H9 (cell line): ENCODE results near the gene DSTN. TPM values are rescaled to one million over a fixed set of nuclear protein-coding genes. Genes with fewer than 3 reads are reported as not detected.

Experiments used
- DNase-seq: peaks from one replicate; pipeline ENCODE4 v3.0.0-alpha.2; 2017
- H2AFZ ChIP-seq: one replicate; pipeline ENCODE4 v1.6.1; 2013; ENCODE audit warnings: mild to moderate bottlenecking, low read length, control low read depth, moderate library complexity
- H2AK5ac ChIP-seq: 2 replicates; pipeline ENCODE4 v1.6.1; 2013; ENCODE audit warnings: low read length, control low read depth, mixed read lengths; ENCODE audit not compliant: insufficient read length
- H2BK120ac ChIP-seq: one replicate; pipeline ENCODE4 v1.6.1; 2013; ENCODE audit warnings: low read depth, mild to moderate bottlenecking, low read length, control low read depth, inconsistent platforms; ENCODE audit not compliant: poor library complexity, severe bottlenecking
- H2BK12ac ChIP-seq: 2 replicates; pipeline ENCODE4 v1.6.1; 2013; ENCODE audit warnings: low read length, control low read depth, mixed read lengths, low read depth; ENCODE audit not compliant: insufficient read length
- H2BK15ac ChIP-seq: 2 replicates; pipeline ENCODE4 v1.6.1; 2013; ENCODE audit warnings: low read depth, low read length, control low read depth
- H2BK20ac ChIP-seq: one replicate; pipeline ENCODE4 v1.6.1; 2013; ENCODE audit warnings: low read depth, mild to moderate bottlenecking, low read length, control low read depth, inconsistent platforms; ENCODE audit not compliant: poor library complexity, severe bottlenecking
- H2BK5ac ChIP-seq: 2 replicates; pipeline ENCODE4 v1.6.1; 2013; ENCODE audit warnings: low read length, control low read depth, mixed read lengths; ENCODE audit not compliant: insufficient read length
- H3K14ac ChIP-seq: 2 replicates; pipeline ENCODE4 v1.6.1; 2013; ENCODE audit warnings: low read length, control low read depth; ENCODE audit not compliant: insufficient read depth
- H3K18ac ChIP-seq: 2 replicates; pipeline ENCODE4 v1.6.1; 2013; ENCODE audit warnings: low read depth, mild to moderate bottlenecking, mixed read lengths, low read length, control low read depth; ENCODE audit not compliant: insufficient read length
- H3K23ac ChIP-seq: 2 replicates; pipeline ENCODE4 v1.6.1; 2013; ENCODE audit warnings: low read length, control low read depth, mixed read lengths, low read depth; ENCODE audit not compliant: insufficient read length
- H3K23me2 ChIP-seq: 2 replicates; pipeline ENCODE4 v1.6.1; 2013; ENCODE audit warnings: low read depth, mild to moderate bottlenecking, mixed read lengths, low read length, control low read depth; ENCODE audit not compliant: insufficient read length, poor library complexity, severe bottlenecking
- H3K27ac ChIP-seq: 2 replicates; pipeline ENCODE4 v1.5.1; 2013; ENCODE audit warnings: low read length, control low read depth, mixed read lengths, low read depth; ENCODE audit not compliant: insufficient read length
- H3K27me3 ChIP-seq: 2 replicates; pipeline ENCODE4 v1.6.1; 2013; ENCODE audit warnings: low read length, control low read depth, inconsistent platforms; ENCODE audit not compliant: insufficient read depth
- H3K4ac ChIP-seq: 2 replicates; pipeline ENCODE4 v1.6.1; 2013; ENCODE audit warnings: low read depth, mild to moderate bottlenecking, control low read depth, inconsistent platforms, low read length, moderate library complexity
- H3K4me1 ChIP-seq: 2 replicates; pipeline ENCODE4 v1.6.1; 2013; ENCODE audit warnings: low read length, control low read depth, inconsistent platforms; ENCODE audit not compliant: insufficient read depth
- H3K4me2 ChIP-seq: 2 replicates; pipeline ENCODE4 v1.6.1; 2013; ENCODE audit warnings: low read length, control low read depth, mixed read lengths; ENCODE audit not compliant: insufficient read length, insufficient read depth
- H3K56ac ChIP-seq: 2 replicates; pipeline ENCODE4 v1.6.1; 2013; ENCODE audit warnings: low read depth, mild to moderate bottlenecking, mixed read lengths, low read length, control low read depth; ENCODE audit not compliant: insufficient read length
- H3K79me1 ChIP-seq: 2 replicates; pipeline ENCODE4 v1.6.1; 2013; ENCODE audit warnings: low read depth, mild to moderate bottlenecking, moderate library complexity, low read length, control low read depth, inconsistent platforms; ENCODE audit not compliant: insufficient read depth, poor library complexity, severe bottlenecking
- H3K79me2 ChIP-seq: 2 replicates; pipeline ENCODE4 v1.6.1; 2013; ENCODE audit warnings: low read length, control low read depth, inconsistent platforms; ENCODE audit not compliant: insufficient read depth
- H3K9ac ChIP-seq: 2 replicates; pipeline ENCODE4 v1.6.1; 2013; ENCODE audit warnings: low read length, control low read depth, mixed read lengths; ENCODE audit not compliant: insufficient read length; ENCODE audit errors: extremely low read depth
- H3K9me3 ChIP-seq: one replicate; pipeline ENCODE4 v1.6.1; 2013; ENCODE audit warnings: low read depth, low read length, inconsistent platforms; ENCODE audit not compliant: control insufficient read depth
- H3T11ph ChIP-seq: one replicate; pipeline ENCODE4 v1.6.1; 2013; ENCODE audit warnings: mild to moderate bottlenecking, low read length, control low read depth, inconsistent platforms
- H4K20me1 ChIP-seq: one replicate; pipeline ENCODE4 v1.6.1; 2013; ENCODE audit not compliant: control insufficient read depth, insufficient read length, insufficient read depth
- H4K5ac ChIP-seq: 2 replicates; pipeline ENCODE4 v1.6.1; 2013; ENCODE audit warnings: low read depth, mild to moderate bottlenecking, mixed read lengths, low read length, control low read depth; ENCODE audit not compliant: insufficient read length
- H4K8ac ChIP-seq: replicated peaks from 2 replicates; pipeline ENCODE4 v1.6.1; 2013; ENCODE audit warnings: low read length, control low read depth, mixed read lengths, low read depth; ENCODE audit not compliant: insufficient read length
- H4K91ac ChIP-seq: 2 replicates; pipeline ENCODE4 v1.6.1; 2013; ENCODE audit warnings: low read depth, mild to moderate bottlenecking, moderate library complexity, mixed read lengths, low read length, control low read depth; ENCODE audit not compliant: insufficient read length
- H3K27ac Mint-ChIP-seq, 3 experiments: 2 replicates in 2 of 3; 3 replicates in 1 of 3; pipeline ENCODE4 v1.8.0; 2020 to 2021; ENCODE audit warnings: mixed read lengths in 3 of 3, mild to moderate bottlenecking in 1 of 3, moderate library complexity in 1 of 3
- H3K27me3 Mint-ChIP-seq: 2 replicates; pipeline ENCODE4 v1.8.0; 2021; ENCODE audit warnings: low read depth, mild to moderate bottlenecking, moderate library complexity, mixed read lengths
- H3K36me3 Mint-ChIP-seq, 3 experiments: 2 replicates in 2 of 3; 3 replicates in 1 of 3; pipeline ENCODE4 v1.8.0; 2020 to 2021; ENCODE audit warnings: low read depth in 3 of 3, mixed read lengths in 3 of 3; ENCODE audit not compliant: insufficient read depth in 1 of 3
- H3K4me1 Mint-ChIP-seq, 2 experiments: 2 replicates each; pipeline ENCODE4 v1.8.0; 2020; ENCODE audit warnings: mixed read lengths in 2 of 2
- H3K4me3 Mint-ChIP-seq, 2 experiments: 2 replicates in 1 of 2; 3 replicates in 1 of 2; pipeline ENCODE4 v1.8.0; 2020 to 2021; ENCODE audit warnings: mild to moderate bottlenecking in 2 of 2, mixed read lengths in 2 of 2, moderate library complexity in 1 of 2
- H3K9me3 Mint-ChIP-seq, 2 experiments: 2 replicates in 1 of 2; 3 replicates in 1 of 2; pipeline ENCODE4 v1.8.0; 2020; ENCODE audit warnings: mild to moderate bottlenecking in 2 of 2, mixed read lengths in 2 of 2, moderate library complexity in 1 of 2
- WGBS: extraction: QIAGEN DNeasy Blood & Tissue Kit; methylation state at CpG from one replicate; pipeline ENCODE4 v1.1.7; 2013; ENCODE audit warnings: missing lambda C conversion rate, low lambda C conversion rate, mixed read lengths; ENCODE audit not compliant: insufficient read length; ENCODE audit errors: extremely low coverage; 5-methylcytosine and 5-hydroxymethylcytosine counted together
- total RNA-seq: library from RNA; stranded (reverse); gene quantifications from 2 replicates; pipeline ENCODE4 v1.2.1, GENCODE V29; 2021
- TF ChIP-seq, protein P1 (sequence below): fragments of 200-600 bp; sonication (generic); conservative IDR thresholded peaks from 3 replicates; pipeline ENCODE4 v1.8.0; 2021; ENCODE audit warnings: antibody characterized with exemption, mild to moderate bottlenecking

The DSTN gene
- total RNA-seq, 1 experiment from 2014 or later: 145 TPM

DNA sequence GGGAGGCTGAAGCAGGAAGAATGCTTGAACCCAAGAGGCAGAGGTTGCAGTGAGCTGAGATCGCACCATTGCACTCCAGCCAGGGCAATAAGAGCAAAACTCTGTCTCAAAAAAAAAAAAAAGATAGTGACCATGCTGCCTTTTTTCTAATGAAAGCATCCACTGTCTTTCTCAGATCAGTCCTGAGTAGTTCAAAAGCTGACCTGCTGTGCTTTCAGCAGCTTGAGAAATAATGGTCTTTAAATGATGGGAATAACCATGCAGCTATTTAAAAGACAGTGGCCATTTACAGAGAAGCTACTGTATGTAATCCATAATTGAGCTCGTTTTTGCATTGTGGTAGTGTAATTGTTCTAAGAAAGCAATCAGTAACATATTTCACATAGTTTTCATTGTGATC, 36.1 kb downstream of the DSTN start:
- Histone ChIP-seq H3K27ac (no peak overlapping the region), H4K91ac (no peak overlapping the region), H4K20me1 (no peaks in the 10 kb centered on the region), H3K4me1 (peaks cover 6% of the 10 kb centered on the region; the same call in 1 of the 2 replicates), H4K8ac (no peak overlapping the region), H4K5ac (no peak overlapping the region), H2BK120ac (no peak overlapping the region), H2BK15ac (no peak overlapping the region), H3K4me2 (no peak overlapping the region), H2BK20ac (no peak overlapping the region), H3T11ph (no peak overlapping the region), H2AFZ (no peak overlapping the region), H3K14ac (no peak overlapping the region), H3K9ac (no peak overlapping the region), H3K56ac (no peak overlapping the region), H3K4ac (no peak overlapping the region), H3K23me2 (no peaks in the 10 kb centered on the region), H2BK12ac (no peak overlapping the region), H3K27me3 (no peaks in the 10 kb centered on the region), H3K9me3 (no peaks in the 10 kb centered on the region), H3K79me2 (no peaks in the 10 kb centered on the region), H3K18ac (no peak overlapping the region), H3K23ac (no peak overlapping the region), H2AK5ac (no peak overlapping the region), H2BK5ac (no peak overlapping the region), H3K79me1 (no peaks in the 10 kb centered on the region)
- DNase-seq: no peak
- H3K4me3 Mint-ChIP-seq: no peak overlapping the region
- TF ChIP-seq, protein P1, sequence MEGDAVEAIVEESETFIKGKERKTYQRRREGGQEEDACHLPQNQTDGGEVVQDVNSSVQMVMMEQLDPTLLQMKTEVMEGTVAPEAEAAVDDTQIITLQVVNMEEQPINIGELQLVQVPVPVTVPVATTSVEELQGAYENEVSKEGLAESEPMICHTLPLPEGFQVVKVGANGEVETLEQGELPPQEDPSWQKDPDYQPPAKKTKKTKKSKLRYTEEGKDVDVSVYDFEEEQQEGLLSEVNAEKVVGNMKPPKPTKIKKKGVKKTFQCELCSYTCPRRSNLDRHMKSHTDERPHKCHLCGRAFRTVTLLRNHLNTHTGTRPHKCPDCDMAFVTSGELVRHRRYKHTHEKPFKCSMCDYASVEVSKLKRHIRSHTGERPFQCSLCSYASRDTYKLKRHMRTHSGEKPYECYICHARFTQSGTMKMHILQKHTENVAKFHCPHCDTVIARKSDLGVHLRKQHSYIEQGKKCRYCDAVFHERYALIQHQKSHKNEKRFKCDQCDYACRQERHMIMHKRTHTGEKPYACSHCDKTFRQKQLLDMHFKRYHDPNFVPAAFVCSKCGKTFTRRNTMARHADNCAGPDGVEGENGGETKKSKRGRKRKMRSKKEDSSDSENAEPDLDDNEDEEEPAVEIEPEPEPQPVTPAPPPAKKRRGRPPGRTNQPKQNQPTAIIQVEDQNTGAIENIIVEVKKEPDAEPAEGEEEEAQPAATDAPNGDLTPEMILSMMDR: no peak
- peaks cover 4 to 19% (median 11%) of the 10 kb centered on the region in 3 experiments; a peak in 6 of 7 replicates for H3K36me3 Mint-ChIP-seq
- no peaks in the 10 kb centered on the region for H3K27me3 Mint-ChIP-seq
- no peaks in the 10 kb centered on the region for H3K9me3 Mint-ChIP-seq
- H3K4me1 Mint-ChIP-seq: peaks cover 19 to 23% of the 10 kb centered on the region in 2 experiments
- no peak overlapping the region for H3K27ac Mint-ChIP-seq
- no CpG with 5 or more reads among the region's 2 CpGs for WGBS
